A549 (cell line): Measurements from ENCODE around the gene GSTO2.

Source experiments
- BHLHE40 ChIP-seq: IDR thresholded peaks from 2 replicates; pipeline ENCODE4 v1.6.1; 2012; ENCODE audit warnings: low read depth, low read length, inconsistent platforms
- NFE2L2 ChIP-seq: fragments of 150-350 bp; conservative IDR thresholded peaks from 2 replicates; pipeline ENCODE4 v1.6.1; 2014; ENCODE audit warnings: low read length
- PHF8 ChIP-seq: fragments of 200-600 bp; sonication (generic); IDR thresholded peaks from 2 replicates; pipeline ENCODE4 v1.6.1; 2016; ENCODE audit warnings: low read depth, mild to moderate bottlenecking, antibody characterized with exemption, moderate library complexity, borderline replicate concordance
- POLR2A ChIP-seq: IDR thresholded peaks from 2 replicates; pipeline ENCODE4 v1.6.1; 2012; ENCODE audit warnings: mild to moderate bottlenecking, low read length
- RCOR1 ChIP-seq: fragments of 150-350 bp; IDR thresholded peaks from 2 replicates; pipeline ENCODE4 v1.6.1; 2014; ENCODE audit warnings: antibody characterized with exemption, low read length, low read depth
- TF ChIP-seq, protein P1 (sequence below): fragments of 150-350 bp; IDR thresholded peaks from 2 replicates; pipeline ENCODE4 v1.6.1; 2014; ENCODE audit warnings: low read depth, mild to moderate bottlenecking, low read length
- TF ChIP-seq, protein P2 (sequence below): fragments of >200 bp; sonication (Bioruptor Twin); formaldehyde crosslinking; IDR thresholded peaks from 3 replicates; pipeline ENCODE4 v1.5.1; 2016
- TF ChIP-seq, protein P3 (sequence below): fragments of 450-650 bp; IDR thresholded peaks from 2 replicates; pipeline ENCODE4 v1.6.1; 2014; ENCODE audit warnings: antibody characterized with exemption

DNA sequence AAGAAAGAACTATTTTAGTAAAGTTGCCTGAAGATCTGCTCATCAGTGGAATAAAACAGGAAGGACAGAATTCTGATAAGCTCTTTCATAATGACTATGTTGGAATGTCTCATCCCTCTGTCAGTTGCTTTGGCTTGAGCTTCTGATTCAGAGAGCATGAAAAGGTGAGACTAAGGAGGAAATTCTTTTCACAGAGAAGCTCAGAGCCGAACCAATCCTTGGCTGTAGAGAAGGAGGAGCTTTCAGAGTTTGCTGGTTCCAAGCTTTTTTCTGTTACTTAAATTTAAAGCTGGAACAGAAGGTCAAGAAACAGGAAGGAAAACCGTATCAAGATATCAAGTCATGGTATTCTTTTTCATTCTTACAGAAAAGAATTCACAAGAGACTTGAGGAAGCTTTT lies 24.0 kb downstream of the GSTO2 start:
- TF ChIP-seq, protein P1, sequence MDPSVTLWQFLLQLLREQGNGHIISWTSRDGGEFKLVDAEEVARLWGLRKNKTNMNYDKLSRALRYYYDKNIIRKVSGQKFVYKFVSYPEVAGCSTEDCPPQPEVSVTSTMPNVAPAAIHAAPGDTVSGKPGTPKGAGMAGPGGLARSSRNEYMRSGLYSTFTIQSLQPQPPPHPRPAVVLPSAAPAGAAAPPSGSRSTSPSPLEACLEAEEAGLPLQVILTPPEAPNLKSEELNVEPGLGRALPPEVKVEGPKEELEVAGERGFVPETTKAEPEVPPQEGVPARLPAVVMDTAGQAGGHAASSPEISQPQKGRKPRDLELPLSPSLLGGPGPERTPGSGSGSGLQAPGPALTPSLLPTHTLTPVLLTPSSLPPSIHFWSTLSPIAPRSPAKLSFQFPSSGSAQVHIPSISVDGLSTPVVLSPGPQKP, result no peak
- TF ChIP-seq, protein P2, sequence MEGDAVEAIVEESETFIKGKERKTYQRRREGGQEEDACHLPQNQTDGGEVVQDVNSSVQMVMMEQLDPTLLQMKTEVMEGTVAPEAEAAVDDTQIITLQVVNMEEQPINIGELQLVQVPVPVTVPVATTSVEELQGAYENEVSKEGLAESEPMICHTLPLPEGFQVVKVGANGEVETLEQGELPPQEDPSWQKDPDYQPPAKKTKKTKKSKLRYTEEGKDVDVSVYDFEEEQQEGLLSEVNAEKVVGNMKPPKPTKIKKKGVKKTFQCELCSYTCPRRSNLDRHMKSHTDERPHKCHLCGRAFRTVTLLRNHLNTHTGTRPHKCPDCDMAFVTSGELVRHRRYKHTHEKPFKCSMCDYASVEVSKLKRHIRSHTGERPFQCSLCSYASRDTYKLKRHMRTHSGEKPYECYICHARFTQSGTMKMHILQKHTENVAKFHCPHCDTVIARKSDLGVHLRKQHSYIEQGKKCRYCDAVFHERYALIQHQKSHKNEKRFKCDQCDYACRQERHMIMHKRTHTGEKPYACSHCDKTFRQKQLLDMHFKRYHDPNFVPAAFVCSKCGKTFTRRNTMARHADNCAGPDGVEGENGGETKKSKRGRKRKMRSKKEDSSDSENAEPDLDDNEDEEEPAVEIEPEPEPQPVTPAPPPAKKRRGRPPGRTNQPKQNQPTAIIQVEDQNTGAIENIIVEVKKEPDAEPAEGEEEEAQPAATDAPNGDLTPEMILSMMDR, result no peak
- no peak for TF ChIP-seq RCOR1
- no peak for TF ChIP-seq BHLHE40
- no peak for TF ChIP-seq PHF8
- no peak for TF ChIP-seq NFE2L2
- TF ChIP-seq POLR2A, result no peak
- TF ChIP-seq, protein P3, sequence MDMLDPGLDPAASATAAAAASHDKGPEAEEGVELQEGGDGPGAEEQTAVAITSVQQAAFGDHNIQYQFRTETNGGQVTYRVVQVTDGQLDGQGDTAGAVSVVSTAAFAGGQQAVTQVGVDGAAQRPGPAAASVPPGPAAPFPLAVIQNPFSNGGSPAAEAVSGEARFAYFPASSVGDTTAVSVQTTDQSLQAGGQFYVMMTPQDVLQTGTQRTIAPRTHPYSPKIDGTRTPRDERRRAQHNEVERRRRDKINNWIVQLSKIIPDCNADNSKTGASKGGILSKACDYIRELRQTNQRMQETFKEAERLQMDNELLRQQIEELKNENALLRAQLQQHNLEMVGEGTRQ, result no peak
